ENCODE results near the gene ATP6AP2. TPM values are rescaled to one million over a fixed set of nuclear protein-coding genes. Genes with fewer than 3 reads are reported as not detected.

ATP6AP2 gene
- total and polyA plus RNA-seq, 9 of the 15 experiments (the other 6 are each of a cell fraction or from before 2014, with no cell fraction given): 23.3 to 131 (median 41.9) TPM

GRCh38 chrX:40539214-40540142 lies 41.3 kb upstream of the ATP6AP2 start (continued):
- TF ChIP-seq RNF2 (IDR thresholded peaks at IDR 0.05) (no peak), ZSCAN29 (IDR thresholded peaks at IDR 0.05) (no peak), GATAD2B (IDR thresholded peaks at IDR 0.05; ENCODE audit: borderline replicate concordance) (no peak), BRD4 (IDR thresholded peaks at IDR 0.05) (no peak), ARNT (IDR thresholded peaks at IDR 0.05) (no peak), ZNF395 (CRISPR knock-in tag; IDR thresholded peaks at IDR 0.05) (no peak), PHB (CRISPR knock-in tag; IDR thresholded peaks at IDR 0.05) (no peak), NR2C1 (IDR thresholded peaks at IDR 0.05) (no peak), NR2C1 (tag; IDR thresholded peaks at IDR 0.05) (0 out of 2 replicates have a peak, but pooled peaks have one; percentile 23), CBFA2T2 (conservative IDR thresholded peaks at IDR 0.05) (peak; percentile 30; the same call in 1 of the 2 replicates), NKRF (IDR thresholded peaks at IDR 0.05; ENCODE audit: borderline replicate concordance) (no peak), SRSF3 (IDR thresholded peaks at IDR 0.05; ENCODE audit: insufficient read depth, low read length) (no peak), CBX8 (IDR thresholded peaks at IDR 0.05; ENCODE audit: borderline replicate concordance, extremely low read depth, low read depth, low read length, poor library complexity, severe bottlenecking) (no peak), RAD21 (CRISPR knock-in tag; conservative IDR thresholded peaks at IDR 0.05 in 1 of 2, IDR thresholded peaks at IDR 0.05 in 1 of 2) (peak; percentile 35 to 70; a peak in 2 of 4 replicates), TAF1 (IDR thresholded peaks at IDR 0.05; ENCODE audit: control insufficient read depth, extremely low read depth, insufficient read depth, low read length, severe bottlenecking) (no peak), HMGXB4 (CRISPR knock-in tag; IDR thresholded peaks at IDR 0.05) (no peak), GTF2B (IDR thresholded peaks at IDR 0.05; ENCODE audit: extremely low read depth, insufficient read length) (no peak)
